Smooth muscle cell (in vitro differentiated cells): ENCODE data around the gene VPS35. TPM values are rescaled to one million over a fixed set of nuclear protein-coding genes. Genes with fewer than 3 reads are reported as not detected.

Source experiments
- DNase-seq: peaks from one replicate; lab custom pipeline; 2025; ENCODE audit not compliant: unreplicated experiment; lab: John Stamatoyannopoulos, UW
- H2AFZ ChIP-seq: fragments of 200-600 bp; sonication (generic); 2 replicates; pipeline ENCODE4 v1.6.0; 2016; ENCODE audit warnings: antibody characterized with exemption, low read depth, mild to moderate bottlenecking
- H3F3A ChIP-seq: fragments of 200-600 bp; sonication (generic); 2 replicates; pipeline ENCODE4 v1.6.0; 2017; ENCODE audit warnings: antibody characterized with exemption, low read depth
- H3K27ac ChIP-seq: fragments of 200-600 bp; sonication (generic); 2 replicates; pipeline ENCODE4 v1.5.1; 2016; ENCODE audit warnings: low read depth, mild to moderate bottlenecking
- H3K27me3 ChIP-seq: fragments of 200-600 bp; sonication (generic); 2 replicates; pipeline ENCODE4 v1.6.1; 2016; ENCODE audit warnings: low read depth, mild to moderate bottlenecking
- H3K36me3 ChIP-seq: fragments of 200-600 bp; sonication (generic); 2 replicates; pipeline ENCODE4 v1.5.1; 2016; ENCODE audit warnings: low read depth
- H3K4me1 ChIP-seq: fragments of 200-600 bp; sonication (generic); 2 replicates; pipeline ENCODE4 v1.5.1; 2016; ENCODE audit warnings: low read depth
- H3K4me2 ChIP-seq: fragments of 200-600 bp; sonication (generic); 2 replicates; pipeline ENCODE4 v1.6.0; 2016; ENCODE audit warnings: mild to moderate bottlenecking
- H3K4me3 ChIP-seq: fragments of 200-600 bp; sonication (generic); 2 replicates; pipeline ENCODE4 v1.5.1; 2016; ENCODE audit warnings: mild to moderate bottlenecking
- H3K79me2 ChIP-seq: fragments of 200-600 bp; sonication (generic); 2 replicates; pipeline ENCODE4 v1.6.0; 2016; ENCODE audit warnings: low read depth, mild to moderate bottlenecking
- H3K9ac ChIP-seq: fragments of 200-600 bp; sonication (generic); 2 replicates; pipeline ENCODE4 v1.6.0; 2016; ENCODE audit warnings: low read depth
- H3K9me3 ChIP-seq: fragments of 200-600 bp; sonication (generic); replicated peaks from 2 replicates; pipeline ENCODE4 v1.5.1; 2016; ENCODE audit warnings: low read depth
- H4K20me1 ChIP-seq: fragments of 200-600 bp; sonication (generic); 2 replicates; pipeline ENCODE4 v1.6.0; 2016; ENCODE audit warnings: low read depth
- WGBS: methylation state at CpG from one replicate; pipeline ENCODE4 v1.1.7; 2016; ENCODE audit warnings: low lambda C conversion rate; 5-methylcytosine and 5-hydroxymethylcytosine counted together
- polyA plus RNA-seq: library from polyadenylated mRNA; unstranded; fragments of >200 nt; fragmentation: Nextera tagmentation; extraction: Ambion mirVana; gene quantifications from 2 replicates; pipeline ENCODE4 v1.2.1, GENCODE V29; 2016
- total RNA-seq: library from RNA; depleted of rRNA; stranded (reverse); fragments of >200 nt; gene quantifications from 2 replicates; pipeline ENCODE4 v1.2.3, GENCODE V29; 2014
- TF ChIP-seq, protein P1 (sequence below): fragments of 200-600 bp; sonication (generic); IDR thresholded peaks from 2 replicates; pipeline ENCODE4 v1.5.1; 2017; ENCODE audit warnings: borderline replicate concordance, mild to moderate bottlenecking, antibody characterized with exemption; ENCODE audit not compliant: insufficient read depth, poor library complexity, severe bottlenecking

The VPS35 gene
- total and polyA plus RNA-seq, 2 experiments from 2014 or later: 59.5 to 103 TPM

DNA sequence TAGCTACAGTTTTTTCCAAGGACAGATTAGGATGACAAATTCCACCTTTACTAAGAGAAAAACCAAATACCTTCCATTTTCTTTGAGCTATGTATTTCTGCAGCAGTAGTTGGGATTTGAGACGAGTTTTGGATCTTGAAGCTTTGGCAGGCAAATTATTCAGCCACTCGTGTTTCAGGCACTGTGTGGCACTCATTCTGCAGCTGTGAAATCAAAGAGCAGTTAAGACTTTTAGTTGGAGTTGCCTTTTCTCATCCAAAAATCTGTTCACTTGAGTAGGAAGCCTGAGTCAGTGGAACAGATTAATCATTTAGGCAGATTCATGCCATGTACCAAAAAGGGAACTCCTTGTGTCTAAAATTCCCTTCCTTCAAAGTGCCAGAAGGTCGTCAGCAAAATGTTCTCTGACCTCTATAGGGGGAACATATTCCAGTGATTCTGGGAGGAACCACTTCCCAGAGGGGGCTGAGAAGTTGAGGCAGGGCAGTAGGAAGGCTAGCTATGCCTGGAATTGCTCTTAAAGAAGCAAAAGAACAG, 20.6 kb upstream of the VPS35 start:
- no peaks in the 10 kb centered on the region for H3K4me1 ChIP-seq

DNA sequence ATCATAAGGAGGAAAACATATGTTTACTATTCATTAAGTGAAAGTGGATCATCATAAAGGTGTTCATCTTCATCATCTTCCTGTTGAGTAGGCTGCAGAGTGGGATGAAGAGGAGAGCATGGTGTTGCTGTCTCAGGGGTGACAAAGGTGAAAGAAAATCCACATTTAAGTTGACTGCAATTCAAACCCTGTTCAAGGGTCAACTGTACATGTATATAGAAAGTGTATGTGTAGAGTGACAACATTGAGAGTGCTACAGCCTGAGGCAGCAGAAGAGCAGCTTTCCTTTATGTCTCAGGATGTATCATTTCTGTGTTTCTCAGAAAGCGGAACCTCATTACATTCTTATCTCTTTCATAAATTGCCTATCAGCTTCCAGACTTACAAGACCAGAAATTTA, 17.7 kb upstream of the VPS35 start:
- H4K20me1 ChIP-seq: no peaks in the 10 kb centered on the region
- H3K27me3 ChIP-seq: no peaks in the 10 kb centered on the region
- WGBS: 5% methylated on average over 1 of the region's 1 CpG
- no peak overlapping the region for H3K9ac ChIP-seq
- no peak overlapping the region for H2AFZ ChIP-seq
- no peaks in the 10 kb centered on the region for H3F3A ChIP-seq
- H3K36me3 ChIP-seq: no peaks in the 10 kb centered on the region
- H3K4me2 ChIP-seq: no peak overlapping the region
- H3K9me3 ChIP-seq: no peaks in the 10 kb centered on the region
- no peaks in the 10 kb centered on the region for H3K79me2 ChIP-seq
- no peak for DNase-seq
- no peaks in the 10 kb centered on the region for H3K4me1 ChIP-seq
- H3K4me3 ChIP-seq: no peak overlapping the region
- TF ChIP-seq, protein P1, sequence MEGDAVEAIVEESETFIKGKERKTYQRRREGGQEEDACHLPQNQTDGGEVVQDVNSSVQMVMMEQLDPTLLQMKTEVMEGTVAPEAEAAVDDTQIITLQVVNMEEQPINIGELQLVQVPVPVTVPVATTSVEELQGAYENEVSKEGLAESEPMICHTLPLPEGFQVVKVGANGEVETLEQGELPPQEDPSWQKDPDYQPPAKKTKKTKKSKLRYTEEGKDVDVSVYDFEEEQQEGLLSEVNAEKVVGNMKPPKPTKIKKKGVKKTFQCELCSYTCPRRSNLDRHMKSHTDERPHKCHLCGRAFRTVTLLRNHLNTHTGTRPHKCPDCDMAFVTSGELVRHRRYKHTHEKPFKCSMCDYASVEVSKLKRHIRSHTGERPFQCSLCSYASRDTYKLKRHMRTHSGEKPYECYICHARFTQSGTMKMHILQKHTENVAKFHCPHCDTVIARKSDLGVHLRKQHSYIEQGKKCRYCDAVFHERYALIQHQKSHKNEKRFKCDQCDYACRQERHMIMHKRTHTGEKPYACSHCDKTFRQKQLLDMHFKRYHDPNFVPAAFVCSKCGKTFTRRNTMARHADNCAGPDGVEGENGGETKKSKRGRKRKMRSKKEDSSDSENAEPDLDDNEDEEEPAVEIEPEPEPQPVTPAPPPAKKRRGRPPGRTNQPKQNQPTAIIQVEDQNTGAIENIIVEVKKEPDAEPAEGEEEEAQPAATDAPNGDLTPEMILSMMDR: no peak
- H3K27ac ChIP-seq: no peak overlapping the region

More for the DNA sequence above, 20.6 kb upstream of the VPS35 start:
- no peak for DNase-seq
- no peaks in the 10 kb centered on the region for H3K27me3 ChIP-seq
- H3K27ac ChIP-seq: no peak overlapping the region
- H3F3A ChIP-seq: no peaks in the 10 kb centered on the region
- no peaks in the 10 kb centered on the region for H3K9me3 ChIP-seq
- no peaks in the 10 kb centered on the region for H3K79me2 ChIP-seq
- 85% methylated on average over 3 of the region's 3 CpGs for WGBS
- H3K4me2 ChIP-seq: no peak overlapping the region
- TF ChIP-seq, protein P1: no peak
- H3K36me3 ChIP-seq: no peaks in the 10 kb centered on the region
- H3K4me3 ChIP-seq: no peak overlapping the region
- H4K20me1 ChIP-seq: no peaks in the 10 kb centered on the region
- H2AFZ ChIP-seq: no peak overlapping the region
- no peak overlapping the region for H3K9ac ChIP-seq

DNA sequence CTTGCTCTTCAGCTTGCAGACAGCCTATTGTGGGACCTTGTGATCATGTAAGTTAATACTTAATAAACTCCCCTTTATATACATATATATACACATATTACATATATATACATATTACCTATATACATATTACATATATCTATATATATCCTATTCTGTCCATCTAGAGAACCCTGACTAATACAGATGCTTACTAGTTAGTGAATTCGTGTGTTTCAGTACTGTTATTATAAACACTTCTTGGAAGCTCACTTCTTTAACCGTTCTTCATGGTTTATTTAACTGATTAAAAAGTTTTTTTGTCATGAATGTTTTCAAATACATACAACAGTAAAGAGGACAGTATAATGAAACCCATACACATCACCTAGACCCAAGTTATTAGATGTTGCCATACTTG, 13.1 kb upstream of the VPS35 start:
- H3K9me3 ChIP-seq: no peaks in the 10 kb centered on the region
- 94% methylated on average over 2 of the region's 2 CpGs for WGBS

More for the DNA sequence above, 13.1 kb upstream of the VPS35 start:
- TF ChIP-seq, protein P1: no peak
- H4K20me1 ChIP-seq: no peaks in the 10 kb centered on the region
- H2AFZ ChIP-seq: no peak overlapping the region
- H3K4me3 ChIP-seq: no peak overlapping the region
- H3K9ac ChIP-seq: no peak overlapping the region
- no peaks in the 10 kb centered on the region for H3K27me3 ChIP-seq
- DNase-seq: no peak
- no peaks in the 10 kb centered on the region for H3K4me1 ChIP-seq
- H3K4me2 ChIP-seq: no peak overlapping the region
- H3K36me3 ChIP-seq: no peaks in the 10 kb centered on the region
- H3K27ac ChIP-seq: no peak overlapping the region
- H3F3A ChIP-seq: no peaks in the 10 kb centered on the region
- no peaks in the 10 kb centered on the region for H3K79me2 ChIP-seq
